Type B pancreatic cell (in vitro differentiated cells): ENCODE results near the gene LTBP2. TPM values are rescaled to one million over a fixed set of nuclear protein-coding genes. Genes with fewer than 3 reads are reported as not detected.

ENCODE experiments used
- DNase-seq: peaks from one replicate; pipeline ENCODE4 v3.0.0; 2021; ENCODE audit warnings: mixed read lengths; ENCODE audit not compliant: unreplicated experiment; ENCODE audit errors: extremely low spot score
- H3K27ac Mint-ChIP-seq: 2 replicates; pipeline ENCODE4 v1.8.0; 2021; ENCODE audit warnings: mild to moderate bottlenecking, mixed read lengths
- H3K27me3 Mint-ChIP-seq: 2 replicates; pipeline ENCODE4 v1.8.0; 2021; ENCODE audit warnings: mixed read lengths
- H3K36me3 Mint-ChIP-seq: 2 replicates; pipeline ENCODE4 v1.8.0; 2021; ENCODE audit warnings: mixed read lengths
- H3K4me1 Mint-ChIP-seq: one replicate; pipeline ENCODE4 v1.8.0; 2021; ENCODE audit warnings: mixed read lengths; ENCODE audit not compliant: unreplicated experiment
- H3K4me3 Mint-ChIP-seq: 2 replicates; pipeline ENCODE4 v1.8.0; 2021; ENCODE audit warnings: mild to moderate bottlenecking, mixed read lengths
- H3K9me3 Mint-ChIP-seq: 2 replicates; pipeline ENCODE4 v1.8.0; 2021; ENCODE audit warnings: mixed read lengths
- CTCF ChIP-seq: fragments of 200-600 bp; sonication (generic); conservative IDR thresholded peaks from 2 replicates; pipeline ENCODE4 v1.5.0; 2021; ENCODE audit warnings: antibody characterized with exemption, mild to moderate bottlenecking
- total RNA-seq: library from RNA; stranded (reverse); gene quantifications from 2 replicates; pipeline ENCODE4 v1.2.1, GENCODE V29; 2021; ENCODE audit warnings: low replicate concordance

LTBP2 gene
- total RNA-seq, 1 donor from 2014 or later = 1.1 TPM

- no peaks in the 10 kb centered on the region for H3K36me3 Mint-ChIP-seq
- no peak for DNase-seq
- H3K9me3 Mint-ChIP-seq = no peaks in the 10 kb centered on the region
- peaks cover 31% of the 10 kb centered on the region for H3K4me1 Mint-ChIP-seq
- H3K4me3 Mint-ChIP-seq = peak overlapping the region; percentile 41
- peaks cover 4% of the 10 kb centered on the region for H3K27me3 Mint-ChIP-seq
- no peak overlapping the region for H3K27ac Mint-ChIP-seq
- no peak for TF ChIP-seq CTCF
Observed at GRCh38 chr14:74637178-74637550, 25.1 kb upstream of the LTBP2 start.

GRCh38 chr14:74636424-74637177 is 24.6 kb upstream of the LTBP2 start:
- Mint-ChIP-seq H3K4me1 (peaks cover 32% of the 10 kb centered on the region), H3K27ac (no peak overlapping the region), H3K27me3 (peaks cover 4% of the 10 kb centered on the region), H3K36me3 (no peaks in the 10 kb centered on the region), H3K4me3 (peak overlapping the region; percentile 41), H3K9me3 (no peaks in the 10 kb centered on the region)
- TF ChIP-seq CTCF = no peak
- DNase-seq = no peak

GRCh38 chr14:74635847-74636246 is 23.8 kb upstream of the LTBP2 start:
- no peak for TF ChIP-seq CTCF
- Mint-ChIP-seq H3K4me3 (no peak overlapping the region), H3K9me3 (no peaks in the 10 kb centered on the region), H3K36me3 (no peaks in the 10 kb centered on the region), H3K27ac (peak overlapping the region; percentile 6), H3K27me3 (peaks cover 4% of the 10 kb centered on the region), H3K4me1 (peaks cover 33% of the 10 kb centered on the region)
- DNase-seq = no peak

GRCh38 chr14:74634964-74635363 is 22.9 kb upstream of the LTBP2 start:
- Mint-ChIP-seq H3K9me3 (no peaks in the 10 kb centered on the region), H3K4me3 (no peak overlapping the region), H3K27me3 (peaks cover 4% of the 10 kb centered on the region), H3K36me3 (no peaks in the 10 kb centered on the region), H3K4me1 (peaks cover 37% of the 10 kb centered on the region), H3K27ac (no peak overlapping the region)
- no peak for DNase-seq
- TF ChIP-seq CTCF = no peak

GRCh38 chr14:74634481-74634880 is 22.4 kb upstream of the LTBP2 start:
- Mint-ChIP-seq H3K27ac (no peak overlapping the region), H3K36me3 (no peaks in the 10 kb centered on the region), H3K9me3 (no peaks in the 10 kb centered on the region), H3K4me3 (no peak overlapping the region), H3K4me1 (peaks cover 37% of the 10 kb centered on the region), H3K27me3 (peaks cover 4% of the 10 kb centered on the region)
- no peak for TF ChIP-seq CTCF
- DNase-seq = no peak
